ENCODE data around the gene BCKDHA.

Gene BCKDHA

DNA sequence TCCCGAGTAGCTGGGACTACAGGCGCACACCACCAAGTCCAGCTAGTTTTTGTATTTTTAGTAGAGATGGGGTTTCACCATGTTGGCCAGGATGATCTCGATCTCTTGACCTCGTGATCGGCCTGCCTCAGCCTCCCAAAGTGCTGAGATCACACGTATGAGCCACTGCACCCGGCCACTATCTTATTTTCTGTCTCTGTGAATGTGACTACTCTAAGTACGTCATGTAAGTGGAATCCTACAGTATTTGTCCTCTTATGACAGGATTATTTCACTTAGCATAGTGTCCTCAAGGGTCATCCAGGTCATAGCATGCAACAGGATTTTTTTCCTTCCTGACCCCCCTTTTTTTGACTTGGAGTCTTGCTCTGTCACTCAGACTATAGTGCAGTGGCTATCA, 26.1 kb upstream of the BCKDHA start:
- TF ChIP-seq, protein P1, sequence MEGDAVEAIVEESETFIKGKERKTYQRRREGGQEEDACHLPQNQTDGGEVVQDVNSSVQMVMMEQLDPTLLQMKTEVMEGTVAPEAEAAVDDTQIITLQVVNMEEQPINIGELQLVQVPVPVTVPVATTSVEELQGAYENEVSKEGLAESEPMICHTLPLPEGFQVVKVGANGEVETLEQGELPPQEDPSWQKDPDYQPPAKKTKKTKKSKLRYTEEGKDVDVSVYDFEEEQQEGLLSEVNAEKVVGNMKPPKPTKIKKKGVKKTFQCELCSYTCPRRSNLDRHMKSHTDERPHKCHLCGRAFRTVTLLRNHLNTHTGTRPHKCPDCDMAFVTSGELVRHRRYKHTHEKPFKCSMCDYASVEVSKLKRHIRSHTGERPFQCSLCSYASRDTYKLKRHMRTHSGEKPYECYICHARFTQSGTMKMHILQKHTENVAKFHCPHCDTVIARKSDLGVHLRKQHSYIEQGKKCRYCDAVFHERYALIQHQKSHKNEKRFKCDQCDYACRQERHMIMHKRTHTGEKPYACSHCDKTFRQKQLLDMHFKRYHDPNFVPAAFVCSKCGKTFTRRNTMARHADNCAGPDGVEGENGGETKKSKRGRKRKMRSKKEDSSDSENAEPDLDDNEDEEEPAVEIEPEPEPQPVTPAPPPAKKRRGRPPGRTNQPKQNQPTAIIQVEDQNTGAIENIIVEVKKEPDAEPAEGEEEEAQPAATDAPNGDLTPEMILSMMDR (IDR thresholded peaks at IDR 0.05): no peak
- Histone ChIP-seq H3K4me1 (ENCODE audit: control insufficient read depth in 1 of 2, insufficient read depth in 1 of 2, low read depth in 1 of 2, low read length in 1 of 2) (peaks cover 59 to 61% of the 10 kb centered on the region in 2 experiments), H3K27ac (peak overlapping the region; percentile 44), H3K9me3 (no peaks in the 10 kb centered on the region), H3K27me3 (no peaks in the 10 kb centered on the region), H3K4me3 (ENCODE audit: low read depth in 1 of 2, low read length in 1 of 2) (no peak overlapping the region), H3K36me3 (no peaks in the 10 kb centered on the region)

DNA sequence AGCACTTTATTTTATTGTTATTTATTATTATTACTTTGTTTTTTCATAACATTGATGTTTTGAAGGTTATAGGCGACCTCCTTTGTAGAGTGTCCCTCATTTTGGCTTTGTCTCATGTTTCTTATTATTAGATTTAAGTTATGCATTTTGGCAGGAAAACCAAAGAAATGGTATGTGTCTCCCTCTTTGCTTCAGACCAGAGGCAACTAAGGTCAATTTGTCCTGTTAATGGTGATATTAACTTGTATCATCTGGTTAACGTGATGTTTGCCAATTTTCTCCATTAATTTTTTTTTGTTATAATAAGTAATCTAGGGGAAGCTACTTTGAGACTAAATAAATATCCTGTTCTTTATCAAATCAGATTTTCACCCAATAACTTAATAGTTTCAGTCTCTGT, 25.1 kb upstream of the BCKDHA start:
- peak overlapping the region; percentile 25 for H3K27ac ChIP-seq

DNA sequence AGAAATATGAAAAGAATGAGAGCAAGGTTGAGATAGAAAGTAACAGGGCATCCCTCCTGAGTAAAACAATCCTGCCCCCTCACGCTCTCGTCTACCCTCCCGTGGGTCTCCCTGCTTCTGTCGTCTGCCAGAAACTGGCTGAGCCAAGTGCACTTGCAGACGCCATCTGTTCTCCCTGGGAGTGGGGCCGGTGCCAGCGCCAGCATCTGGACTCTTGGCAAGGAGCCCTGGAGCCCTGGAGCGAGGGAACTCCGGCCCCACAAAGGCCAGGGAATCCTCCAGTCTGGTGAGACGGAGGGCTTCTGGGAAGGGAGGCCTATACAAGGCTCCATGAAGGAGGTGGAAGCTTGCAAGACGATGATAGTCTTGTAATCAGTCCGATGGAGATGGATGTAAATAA, 23.6 kb upstream of the BCKDHA start:
- TF ChIP-seq, protein P1 (IDR thresholded peaks at IDR 0.05): no peak
- Histone ChIP-seq H3K27ac (no peak overlapping the region), H3K9me3 (no peaks in the 10 kb centered on the region), H3K4me3 (ENCODE audit: low read depth in 1 of 2, low read length in 1 of 2) (no peak overlapping the region), H3K36me3 (peaks cover 8% of the 10 kb centered on the region), H3K4me1 (ENCODE audit: control insufficient read depth in 1 of 2, insufficient read depth in 1 of 2, low read depth in 1 of 2, low read length in 1 of 2) (peaks cover 58 to 60% of the 10 kb centered on the region in 2 experiments), H3K27me3 (no peaks in the 10 kb centered on the region)

More for the DNA sequence above, 25.1 kb upstream of the BCKDHA start:
- Histone ChIP-seq H3K27me3 (no peaks in the 10 kb centered on the region), H3K4me3 (ENCODE audit: low read depth in 1 of 2, low read length in 1 of 2) (no peak overlapping the region), H3K9me3 (no peaks in the 10 kb centered on the region), H3K36me3 (no peaks in the 10 kb centered on the region), H3K4me1 (ENCODE audit: control insufficient read depth in 1 of 2, insufficient read depth in 1 of 2, low read depth in 1 of 2, low read length in 1 of 2) (peaks cover 58 to 60% of the 10 kb centered on the region in 2 experiments)
- TF ChIP-seq, protein P1 (IDR thresholded peaks at IDR 0.05): no peak

DNA sequence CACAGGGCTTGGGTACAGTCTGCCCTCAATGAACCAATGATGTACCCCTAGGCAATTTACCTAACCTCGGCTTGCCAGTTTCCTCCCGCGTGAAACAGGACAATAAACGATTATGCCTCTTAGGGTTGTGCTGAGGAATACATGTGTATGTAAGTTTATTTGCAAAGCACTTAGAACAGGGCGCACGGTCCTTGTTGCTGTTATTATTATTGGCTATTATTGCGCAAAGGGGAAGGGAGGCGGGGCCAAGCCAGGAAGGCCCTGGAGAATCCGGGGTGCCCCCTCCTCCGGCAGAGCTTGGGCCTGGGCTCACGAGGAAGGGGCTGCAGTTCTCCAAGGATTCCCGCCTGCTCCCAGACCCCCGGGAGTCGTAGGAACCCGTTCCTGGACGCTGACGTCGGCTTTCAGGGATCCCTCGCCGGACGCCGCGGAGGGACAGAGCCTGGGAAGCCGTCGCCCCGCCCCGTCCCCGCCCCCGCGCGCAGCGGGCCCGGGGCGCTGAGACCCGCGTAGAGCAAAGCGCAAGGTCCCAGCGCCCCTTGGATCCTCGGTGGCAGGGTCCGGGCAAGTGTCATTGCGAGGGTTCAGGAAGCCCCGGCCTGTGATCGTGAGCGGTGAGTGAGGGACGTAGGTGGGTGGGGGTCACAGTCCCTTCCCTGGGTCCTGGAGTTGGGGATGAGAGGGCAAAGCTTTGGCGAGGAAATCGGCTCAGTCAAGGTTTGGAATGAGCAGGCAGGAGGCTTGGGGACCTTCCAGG, 21.2 kb upstream of the BCKDHA start, which contains the start of gene TMEM91:
TSS of gene TMEM91 (plus strand) at position 293 of the 757 bp plus-strand sequence. CDS start 1,777 bp downstream, outside the sequence.
- Histone ChIP-seq H3K4me3 (ENCODE audit: low read depth in 1 of 2, low read length in 1 of 2) (peak within 1 kb of the TSS; percentile 84 to 91), H3K27ac (peak within 1 kb of the TSS; percentile 85), H3K9me3 (no peaks in the 10 kb centered on the region), H3K36me3 (peaks cover 14% of the 10 kb centered on the region), H3K27me3 (no peaks in the 10 kb centered on the region), H3K4me1 (ENCODE audit: control insufficient read depth in 1 of 2, insufficient read depth in 1 of 2, low read depth in 1 of 2, low read length in 1 of 2) (peaks cover 57 to 61% of the 10 kb centered on the region in 2 experiments)
- TF ChIP-seq, protein P1 (IDR thresholded peaks at IDR 0.05): no peak

DNA sequence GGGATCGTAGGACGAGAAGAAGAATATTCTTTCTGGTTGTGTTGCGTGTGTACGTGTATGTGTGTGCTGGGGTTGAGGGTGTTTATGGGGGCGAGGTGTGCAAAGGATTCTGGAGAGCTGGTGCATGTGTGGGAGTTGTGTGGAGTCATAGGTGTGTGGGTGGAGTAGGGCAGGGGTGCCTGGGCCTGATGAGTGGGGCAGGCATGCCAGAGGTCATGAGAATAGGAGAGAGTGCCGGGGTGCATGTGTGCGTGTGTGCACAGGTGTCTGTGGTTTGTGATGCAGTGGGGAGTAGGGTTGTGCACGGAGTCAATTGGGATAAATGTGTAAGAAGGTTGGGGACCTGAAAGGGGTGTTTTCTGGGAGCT, 20.6 kb upstream of the BCKDHA start:
- Histone ChIP-seq H3K36me3 (peaks cover 18% of the 10 kb centered on the region), H3K4me3 (ENCODE audit: low read depth in 1 of 2, low read length in 1 of 2) (peak overlapping the region; percentile 84 to 91), H3K4me1 (ENCODE audit: control insufficient read depth in 1 of 2, insufficient read depth in 1 of 2, low read depth in 1 of 2, low read length in 1 of 2) (peaks cover 51 to 56% of the 10 kb centered on the region in 2 experiments), H3K27ac (peak overlapping the region; percentile 85), H3K9me3 (no peaks in the 10 kb centered on the region), H3K27me3 (no peaks in the 10 kb centered on the region)
- TF ChIP-seq, protein P1 (IDR thresholded peaks at IDR 0.05): no peak

Data from neutrophil (primary cell).